Measurements from ENCODE around the gene KNSTRN. TPM values are rescaled to one million over a fixed set of nuclear protein-coding genes. Genes with fewer than 3 reads are reported as not detected.

Gene KNSTRN, protein sequence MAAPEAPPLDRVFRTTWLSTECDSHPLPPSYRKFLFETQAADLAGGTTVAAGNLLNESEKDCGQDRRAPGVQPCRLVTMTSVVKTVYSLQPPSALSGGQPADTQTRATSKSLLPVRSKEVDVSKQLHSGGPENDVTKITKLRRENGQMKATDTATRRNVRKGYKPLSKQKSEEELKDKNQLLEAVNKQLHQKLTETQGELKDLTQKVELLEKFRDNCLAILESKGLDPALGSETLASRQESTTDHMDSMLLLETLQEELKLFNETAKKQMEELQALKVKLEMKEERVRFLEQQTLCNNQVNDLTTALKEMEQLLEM
- total RNA-seq: 16.6 and 72.0 TPM in 2 replicates

DNA sequence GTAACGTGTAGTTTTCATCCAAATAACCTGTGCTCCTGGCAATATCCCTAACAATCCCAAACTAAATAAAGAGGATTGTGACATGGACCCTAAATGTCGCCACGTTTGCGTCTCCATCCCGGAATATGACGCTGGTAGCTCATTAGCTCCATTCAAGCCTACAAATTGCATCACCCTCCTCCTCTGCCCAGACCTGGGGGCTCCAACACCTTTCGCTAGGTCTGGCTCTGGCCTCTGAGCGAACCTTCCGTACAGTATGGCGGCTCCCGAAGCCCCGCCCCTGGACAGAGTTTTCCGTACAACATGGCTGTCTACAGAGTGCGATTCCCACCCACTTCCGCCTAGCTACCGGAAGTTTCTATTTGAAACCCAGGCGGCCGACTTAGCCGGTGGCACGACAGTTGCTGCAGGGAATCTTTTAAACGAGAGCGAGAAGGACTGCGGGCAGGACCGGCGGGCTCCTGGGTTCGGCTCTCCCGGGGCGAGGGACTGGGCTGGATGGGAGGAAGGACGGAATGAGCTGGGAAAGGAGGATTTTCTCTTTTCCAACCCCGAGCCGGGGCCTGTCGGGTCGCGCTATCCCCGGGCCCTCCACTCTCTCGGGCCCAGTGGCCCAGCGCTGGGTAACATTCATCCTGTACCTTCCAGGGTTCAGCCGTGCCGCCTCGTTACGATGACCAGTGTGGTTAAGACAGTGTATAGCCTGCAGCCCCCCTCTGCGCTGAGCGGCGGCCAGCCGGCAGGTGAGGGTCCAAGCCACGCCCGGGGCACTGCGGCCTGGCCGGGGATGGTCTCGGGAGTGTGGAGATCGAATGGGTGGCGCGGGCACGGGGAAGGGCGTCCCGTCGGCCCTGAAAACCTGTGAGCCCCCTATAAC, at the start of gene KNSTRN:
KNSTRN (plus strand) TSS at position 142 of the 877 bp plus-strand sequence; CDS start at position 257, 115 bp downstream.

DNA sequence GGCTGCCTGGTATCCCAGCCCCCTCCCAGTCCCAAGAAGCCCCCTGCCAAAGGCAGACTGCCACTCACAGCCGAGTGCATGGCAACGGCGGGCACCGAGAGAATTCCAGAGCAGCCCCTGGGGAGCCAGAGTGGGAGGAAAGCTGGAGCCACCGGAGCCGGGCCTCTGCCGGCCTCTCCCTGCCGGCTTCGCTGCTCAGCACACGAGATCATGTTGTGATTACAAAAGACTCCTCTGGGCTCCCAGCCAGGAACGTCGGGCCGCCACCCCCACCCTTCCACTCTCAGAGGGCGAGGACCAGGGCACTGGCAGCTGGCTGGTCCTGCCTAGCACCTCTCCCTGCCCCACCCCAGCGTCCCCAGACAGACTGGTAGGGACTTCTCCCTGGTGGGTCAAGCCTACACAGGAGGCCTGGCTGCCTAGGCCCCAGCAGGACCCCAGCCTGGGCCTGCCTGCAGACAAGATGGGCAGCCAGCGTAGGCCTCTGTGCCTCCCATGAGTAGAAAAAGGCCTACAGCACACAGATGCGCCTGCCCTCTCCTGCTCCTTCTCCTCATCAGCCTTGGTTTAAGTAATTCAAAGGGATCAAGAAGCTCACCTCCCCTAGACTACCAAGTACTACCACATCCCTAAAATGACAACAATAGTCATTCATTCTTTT, 41.7 kb upstream of the KNSTRN start, which contains the start of gene CCDC9B:
CCDC9B (minus strand) TSS at position 200 of the 661 bp plus-strand sequence; CDS start at position 80, 120 bp downstream.

DNA sequence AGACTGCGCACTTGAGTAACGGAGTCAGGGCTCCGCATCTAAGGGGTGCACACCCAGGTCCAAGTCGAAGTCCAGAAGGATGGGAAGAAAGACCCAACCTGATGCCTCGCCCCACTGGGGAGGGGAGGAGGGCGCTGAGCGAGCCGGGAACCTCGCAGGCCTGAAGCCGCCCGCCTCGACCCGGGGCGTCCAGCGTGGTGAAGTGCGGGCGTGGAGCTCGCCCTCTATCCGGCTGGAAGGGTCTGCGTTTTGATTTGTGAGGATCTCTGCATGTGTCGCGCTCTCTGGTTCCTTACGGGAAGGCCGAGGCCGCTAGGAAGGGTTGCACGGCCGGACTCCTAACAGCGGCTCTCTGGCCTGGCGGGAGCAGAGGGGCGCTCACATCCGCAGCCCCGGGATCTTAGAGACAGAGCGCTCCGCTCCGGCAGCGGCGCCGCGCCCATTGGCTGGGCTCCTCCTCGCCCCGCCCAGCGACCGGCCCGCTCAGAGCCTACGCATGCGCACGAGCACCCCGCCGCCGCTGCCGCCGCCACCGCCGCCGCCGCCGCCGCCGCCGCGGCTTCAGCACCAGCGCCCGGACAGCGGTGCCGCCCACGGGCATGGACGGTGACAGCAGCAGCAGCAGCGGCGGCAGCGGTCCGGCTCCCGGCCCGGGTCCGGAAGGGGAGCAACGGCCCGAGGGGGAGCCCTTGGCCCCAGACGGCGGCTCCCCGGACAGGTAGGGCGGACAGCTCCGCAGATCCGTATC, 24.6 kb upstream of the KNSTRN start, which contains the start of gene DISP2:
DISP2 (plus strand) TSS at position 497 of the 748 bp plus-strand sequence; CDS start at position 600, 103 bp downstream.

DNA sequence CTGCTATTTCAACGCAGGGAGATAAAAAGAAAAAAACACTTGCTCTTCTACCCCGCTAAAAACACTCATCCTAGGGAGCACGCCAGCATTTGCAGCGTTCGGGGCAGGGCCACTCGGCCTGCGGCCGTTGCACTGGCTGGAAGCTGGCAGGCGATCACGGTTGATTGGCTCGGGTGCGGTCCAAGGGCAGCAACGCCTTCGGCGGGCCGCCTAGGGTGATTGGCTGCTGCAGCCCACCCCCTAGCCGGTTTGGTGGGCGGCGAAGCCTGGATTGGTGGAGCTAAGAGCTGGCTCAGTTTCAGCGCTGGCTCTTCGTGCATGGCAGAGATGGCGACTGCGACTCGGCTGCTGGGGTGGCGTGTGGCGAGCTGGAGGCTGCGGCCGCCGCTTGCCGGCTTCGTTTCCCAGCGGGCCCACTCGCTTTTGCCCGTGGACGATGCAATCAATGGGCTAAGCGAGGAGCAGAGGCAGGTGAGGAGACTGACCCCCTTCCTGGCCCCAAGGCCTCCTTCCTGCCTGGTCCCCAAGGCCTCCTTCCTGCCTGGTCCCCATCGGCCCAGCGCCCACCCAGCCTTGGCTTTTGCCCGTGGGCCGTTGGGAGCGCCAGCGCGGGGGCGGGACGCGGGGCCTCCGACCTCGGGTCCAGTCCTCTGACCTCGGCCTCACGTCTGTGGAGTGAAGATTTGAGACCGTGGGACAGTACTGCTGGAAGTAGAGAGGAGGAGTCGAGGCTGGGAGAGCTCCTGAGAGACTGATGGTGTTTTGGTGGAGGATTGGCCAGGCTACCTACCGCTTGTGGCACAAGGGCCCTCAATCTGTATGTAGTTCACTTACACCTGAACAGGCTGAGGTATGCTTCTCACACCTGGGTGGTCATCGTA, 23.2 kb downstream of the KNSTRN start, which contains the start of gene IVD:
IVD (plus strand) TSS at position 295 of the 881 bp plus-strand sequence; CDS start at position 328, 33 bp downstream.

DNA sequence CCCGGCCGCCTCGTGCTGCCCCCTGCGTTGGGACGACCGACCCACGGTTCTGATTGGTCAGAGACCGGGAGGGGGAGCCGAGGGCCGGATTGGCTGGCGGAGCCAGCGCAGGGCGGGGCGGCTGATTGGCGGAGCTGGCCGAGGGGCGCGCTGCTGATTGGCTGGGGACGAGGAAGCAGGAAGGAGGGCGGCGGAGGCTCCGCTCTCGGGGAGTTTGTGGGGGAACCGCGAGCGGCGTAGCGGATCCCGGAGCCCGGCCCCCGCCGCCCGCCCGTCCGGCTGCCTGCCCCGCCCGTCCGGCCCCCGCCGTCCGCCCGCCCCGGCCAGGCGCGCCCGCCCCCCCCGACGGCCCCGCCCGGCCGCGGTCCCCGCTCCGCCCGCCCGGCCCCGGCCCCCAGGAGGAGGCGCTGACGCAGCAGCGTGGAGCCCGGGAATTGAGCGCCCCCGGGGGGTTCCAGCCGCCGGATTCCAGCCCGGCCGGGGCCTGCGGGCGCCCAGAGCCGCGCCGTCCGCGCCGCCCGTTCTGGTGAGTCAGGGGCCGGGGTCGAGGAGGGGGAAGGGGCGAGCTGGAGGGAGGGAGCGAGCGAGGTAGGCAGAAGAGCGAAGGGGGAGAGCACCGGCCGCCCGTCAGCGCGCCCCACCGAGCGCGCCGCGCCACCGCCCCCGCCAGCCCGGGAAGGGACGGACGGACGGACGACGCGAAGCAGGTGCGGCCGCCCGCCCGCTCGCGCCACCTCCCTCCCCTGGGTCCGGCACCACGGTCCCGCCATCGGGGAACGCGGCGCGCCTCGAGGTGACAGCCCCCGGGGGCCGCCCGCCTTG, 58.4 kb downstream of the KNSTRN start, which contains the start of gene BAHD1:
BAHD1 (plus strand) TSS at position 211 of the 822 bp plus-strand sequence. CDS start 17,512 bp downstream, outside the sequence.

Other genes starting within 250 kb of the KNSTRN start
- 3.3 and 45.2 TPM in 2 replicates for gene BUB1B, start 221.7 kb upstream of the KNSTRN start, total RNA-seq
- under 0.01 TPM in 1 of 2 replicates, not detected in the other for gene PAK6, start 143.7 kb upstream of the KNSTRN start, total RNA-seq
- not detected in 2 replicates for gene ANKRD63, start 99.7 kb upstream of the KNSTRN start, total RNA-seq
- gene PLCB2, start 74.8 kb upstream of the KNSTRN start, total RNA-seq: 0.72 and 0.88 TPM in 2 replicates
- gene INAFM2, start 59.0 kb upstream of the KNSTRN start, total RNA-seq: 12.5 and 24.8 TPM in 2 replicates
- 41.1 and 58.1 TPM in 2 replicates for gene CCDC9B, start 41.8 kb upstream of the KNSTRN start, total RNA-seq
- gene PHGR1, start 31.7 kb upstream of the KNSTRN start, total RNA-seq: not detected in 2 replicates
- 0.14 and 0.44 TPM in 2 replicates for gene DISP2, start 24.5 kb upstream of the KNSTRN start, total RNA-seq
- 33.5 and 47.1 TPM in 2 replicates for gene IVD, start 23.1 kb downstream of the KNSTRN start, total RNA-seq
- gene BAHD1, start 58.2 kb downstream of the KNSTRN start, total RNA-seq: 10.5 and 12.7 TPM in 2 replicates
- gene CHST14, start 88.3 kb downstream of the KNSTRN start, total RNA-seq: 14.4 and 23.8 TPM in 2 replicates
- gene CCDC32, start 182.3 kb downstream of the KNSTRN start, total RNA-seq: 12.0 and 15.0 TPM in 2 replicates
- gene RPUSD2, start 186.6 kb downstream of the KNSTRN start, total RNA-seq: 11.4 and 15.6 TPM in 2 replicates
- 1.1 and 63.7 TPM in 2 replicates for gene KNL1, start 211.5 kb downstream of the KNSTRN start, total RNA-seq